IMR-90 (cell line): ENCODE data around the gene UBR4. TPM values are rescaled to one million over a fixed set of nuclear protein-coding genes. Genes with fewer than 3 reads are reported as not detected.

Experiments
- ATAC-seq: fragments of 200-7000 bp; cut with Tn5 transposase; 2 replicates; pipeline ENCODE4 v1.9.1; 2020; ENCODE audit warnings: low read depth, mild to moderate bottlenecking, moderate library complexity
- BruUV-seq: library from RNA; stranded (reverse); fragments of 400-500 nt; replicated peaks from 2 replicates; lab custom pipeline; 2021; lab: Mats Ljungman, UMichigan
- CTCF ChIA-PET: fragments of 300-600 bp; formaldehyde crosslinking; extraction: SDS; loops from one replicate; lab custom pipeline; 2021; ENCODE audit warnings: antibody characterized with exemption; lab: Yijun Ruan, JAX
- POLR2A ChIA-PET: fragments of 300-600 bp; sonication (Branson Sonifier 250); formaldehyde crosslinking; loops from one replicate; lab custom pipeline; 2022; ENCODE audit warnings: antibody characterized with exemption; ENCODE audit not compliant: unreplicated experiment; lab: Charles Lee
- DNase-seq: peaks from one replicate; pipeline ENCODE4 v3.0.0; 2013
- H2AFZ ChIP-seq: replicated peaks from 2 replicates; pipeline ENCODE3; 2013; ENCODE audit warnings: low read length, mild to moderate bottlenecking; ENCODE audit not compliant: poor library complexity
- H2AK5ac ChIP-seq: 2 replicates; pipeline ENCODE4 v1.6.1; 2013; ENCODE audit warnings: low read depth, low read length, inconsistent platforms
- H2AK9ac ChIP-seq: replicated peaks from 2 replicates; pipeline ENCODE3; 2013; ENCODE audit warnings: mild to moderate bottlenecking, low read depth, low read length, moderate library complexity; ENCODE audit not compliant: poor library complexity
- H2BK120ac ChIP-seq: 2 replicates; pipeline ENCODE4 v1.6.1; 2013; ENCODE audit warnings: low read depth, low read length, inconsistent platforms
- H2BK15ac ChIP-seq: 3 replicates; pipeline ENCODE4 v1.6.1; 2013; ENCODE audit warnings: low read depth, low read length, inconsistent platforms
- H2BK20ac ChIP-seq: 2 replicates; pipeline ENCODE4 v1.6.1; 2013; ENCODE audit warnings: low read depth, mild to moderate bottlenecking, inconsistent platforms, low read length, moderate library complexity
- H2BK5ac ChIP-seq: 2 replicates; pipeline ENCODE4 v1.6.1; 2013; ENCODE audit warnings: mild to moderate bottlenecking, low read depth, low read length, inconsistent platforms; ENCODE audit not compliant: poor library complexity, severe bottlenecking
- H3K14ac ChIP-seq: replicated peaks from 2 replicates; pipeline ENCODE4 v1.6.1; 2013; ENCODE audit warnings: low read depth, low read length, inconsistent platforms
- H3K18ac ChIP-seq: 2 replicates; pipeline ENCODE4 v1.6.1; 2013; ENCODE audit warnings: low read depth, low read length, control low read depth
- H3K23ac ChIP-seq: 2 replicates; pipeline ENCODE4 v1.6.1; 2013; ENCODE audit warnings: low read depth, low read length, inconsistent platforms
- H3K27ac ChIP-seq: 2 replicates; pipeline ENCODE4 v1.5.1; 2013; ENCODE audit warnings: mild to moderate bottlenecking, control low read depth, low read length; ENCODE audit not compliant: insufficient read depth
- H3K27me3 ChIP-seq: 2 replicates; pipeline ENCODE4 v1.6.1; 2013; ENCODE audit warnings: low read length; ENCODE audit not compliant: control insufficient read depth, insufficient read depth
- H3K36me3 ChIP-seq: 2 replicates; pipeline ENCODE4 v1.6.1; 2013; ENCODE audit warnings: low read length, mixed read lengths; ENCODE audit not compliant: control insufficient read depth, insufficient read depth
- H3K4ac ChIP-seq: 2 replicates; pipeline ENCODE4 v1.6.1; 2013; ENCODE audit warnings: low read depth, low read length, inconsistent platforms
- H3K4me1 ChIP-seq: 2 replicates; pipeline ENCODE4 v1.6.1; 2013; ENCODE audit warnings: low read length, mixed read lengths; ENCODE audit not compliant: control insufficient read depth, insufficient read depth
- H3K4me2 ChIP-seq: 2 replicates; pipeline ENCODE4 v1.6.1; 2013; ENCODE audit warnings: low read depth, mild to moderate bottlenecking, control low read depth, low read length, moderate library complexity
- H3K4me3 ChIP-seq: 2 replicates; pipeline ENCODE4 v1.5.1; 2013; ENCODE audit warnings: low read depth, mild to moderate bottlenecking, control low read depth, low read length, moderate library complexity; ENCODE audit not compliant: insufficient read depth
- H3K56ac ChIP-seq: 2 replicates; pipeline ENCODE4 v1.6.1; 2013; ENCODE audit warnings: low read length, inconsistent platforms; ENCODE audit not compliant: insufficient read depth; ENCODE audit errors: extremely low read depth
- H3K79me1 ChIP-seq, 2 experiments: 2 replicates each; pipeline ENCODE4 v1.6.1; 2013; ENCODE audit warnings: low read length in 2 of 2, inconsistent platforms in 1 of 2, low read depth in 1 of 2
- H3K9ac ChIP-seq: 2 replicates; pipeline ENCODE4 v1.6.1; 2013; ENCODE audit warnings: low read depth, low read length, control low read depth
- H3K9me1 ChIP-seq: 2 replicates; pipeline ENCODE4 v1.6.1; 2013; ENCODE audit warnings: low read length, inconsistent platforms; ENCODE audit not compliant: insufficient read depth
- H3K9me3 ChIP-seq: 2 replicates; pipeline ENCODE4 v1.6.1; 2013; ENCODE audit warnings: low read length; ENCODE audit not compliant: control insufficient read depth, insufficient read depth
- H4K20me1 ChIP-seq: 2 replicates; pipeline ENCODE4 v1.6.1; 2013; ENCODE audit warnings: low read length, inconsistent platforms; ENCODE audit not compliant: insufficient read depth
- H4K5ac ChIP-seq: 2 replicates; pipeline ENCODE4 v1.6.1; 2013; ENCODE audit warnings: mild to moderate bottlenecking, low read depth, low read length, control low read depth
- H4K8ac ChIP-seq, 2 experiments: 2 replicates each; pipeline ENCODE4 v1.6.1; 2013; ENCODE audit warnings: low read depth in 2 of 2, low read length in 2 of 2, control low read depth in 1 of 2, inconsistent platforms in 1 of 2
- H4K91ac ChIP-seq: 2 replicates; pipeline ENCODE4 v1.6.1; 2013; ENCODE audit warnings: low read depth, low read length, inconsistent platforms; ENCODE audit not compliant: insufficient read depth
- CHD1 ChIP-seq: IDR thresholded peaks from 2 replicates; pipeline ENCODE4 v1.6.1; 2012; ENCODE audit warnings: low read depth, low read length, improper control_type of control experiment
- MAFK ChIP-seq: IDR thresholded peaks from 2 replicates; pipeline ENCODE4 v1.6.1; 2012; ENCODE audit warnings: low read depth, low read length, improper control_type of control experiment
- WGBS, 2 experiments: methylation state at CpG; one replicate each; pipeline versions ENCODE4 v1.1.5 to v1.1.7; 2013; ENCODE audit warnings: missing lambda C conversion rate in 2 of 2; ENCODE audit not compliant: insufficient read length in 1 of 2; ENCODE audit errors: extremely low coverage in 2 of 2; 5-methylcytosine and 5-hydroxymethylcytosine counted together
- dilution Hi-C: fragments of 300-500 bp; cut with HindIII; formaldehyde crosslinking; loops from one replicate; pipeline ENCODE4 v1.14.3; 2018; ENCODE audit warnings: low sequenced_read_pairs; ENCODE audit not compliant: unreplicated experiment
- in situ Hi-C: fragments of 300-500 bp; cut with MboI; formaldehyde crosslinking; loops from 3 replicates; pipeline ENCODE4 v1.14.3; 2019; ENCODE audit warnings: low sequenced_read_pairs, inconsistent platforms, mixed read lengths
- intact Hi-C: fragments of 100-400 bp; cut with micrococcal nuclease; formaldehyde crosslinking; loops from 2 replicates; pipeline ENCODE4 v1.10.0; 2022
- polyA plus RNA-seq, 3 experiments: library from polyadenylated mRNA; depleted of rRNA; stranded (reverse); fragments of >200 nt; gene quantifications; 2 replicates each; pipeline ENCODE4 v1.2.3, GENCODE V29; 2012; ENCODE audit warnings: low replicate concordance in 1 of 3
- total RNA-seq: library from RNA; depleted of rRNA; stranded (reverse); fragments of >200 nt; gene quantifications from 2 replicates; pipeline ENCODE4 v1.2.3, GENCODE V29; 2012

The UBR4 gene
- total and polyA plus RNA-seq, 2 of the 4 experiments (the other 2 are of a cell fraction): 87.8 to 121 TPM

DNA sequence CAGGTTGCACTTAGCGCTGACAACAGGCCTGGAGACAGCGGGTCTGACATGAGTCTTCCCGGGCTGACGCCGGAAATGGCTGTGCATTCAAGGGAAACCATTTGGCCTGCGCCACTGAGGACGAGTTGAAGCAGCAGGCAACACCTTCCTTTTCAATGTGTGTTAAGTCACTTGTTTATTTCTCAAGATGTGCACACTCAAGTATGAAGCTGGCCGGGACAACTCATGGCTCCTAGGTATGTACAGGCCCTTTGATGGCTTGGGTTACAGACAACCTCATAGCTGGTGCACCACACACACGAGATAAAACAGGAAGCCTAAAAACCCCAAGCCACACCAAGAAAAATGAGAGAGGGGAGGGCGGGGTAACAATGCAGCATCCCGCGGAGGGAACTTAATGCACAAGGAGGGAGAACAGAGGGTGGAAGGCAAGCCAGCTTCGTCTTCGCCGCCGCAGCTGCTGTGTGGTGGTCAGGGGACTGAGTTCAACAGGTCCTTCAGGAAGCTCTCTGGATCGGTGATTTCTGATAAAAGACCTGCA lies 135.6 kb downstream of the UBR4 start:
- in situ Hi-C loops (no loop called here), dilution Hi-C loops (no loop called here), intact Hi-C loops (loop anchor here (5.0 kb wide), 1 partner anchor 122 kb away; no protein-coding TSS in a partner anchor)
- ChIA-PET POLR2A (no interaction called here), CTCF (interaction anchor here (1.1 kb wide), 1 partner anchor 167 kb away, joined by 3 read pairs; no protein-coding TSS in a partner anchor)
- Histone ChIP-seq H3K18ac (no peak overlapping the region), H2AFZ (peak overlapping the region; percentile 32), H2BK15ac (no peak overlapping the region), H4K5ac (no peak overlapping the region), H2BK5ac (no peak overlapping the region), H3K14ac (no peak overlapping the region), H4K91ac (no peak overlapping the region), H2BK120ac (no peak overlapping the region), H3K4me1 (no peaks in the 10 kb centered on the region), H3K27me3 (no peaks in the 10 kb centered on the region), H4K8ac (no peak overlapping the region), H3K4ac (no peak overlapping the region), H2AK9ac (peak overlapping the region; percentile 76), H3K56ac (no peak overlapping the region), H3K9me3 (no peaks in the 10 kb centered on the region), H3K4me3 (no peak overlapping the region), H4K20me1 (peaks cover 7% of the 10 kb centered on the region), H3K27ac (no peak overlapping the region), H3K9ac (no peak overlapping the region), H2BK20ac (no peak overlapping the region), H3K9me1 (peaks cover 2% of the 10 kb centered on the region; the same call in 1 of the 2 replicates), H3K79me1 (peaks cover 15% of the 10 kb centered on the region in 2 experiments), H3K36me3 (peaks cover 65% of the 10 kb centered on the region), H2AK5ac (no peak overlapping the region), H3K23ac (no peak overlapping the region), H3K4me2 (no peak overlapping the region)
- TF ChIP-seq MAFK (no peak), CHD1 (no peak)
- no peak for ATAC-seq
- BruUV-seq: no TSS peak
- no peak for DNase-seq
- WGBS, 2 experiments: 87% methylated on average over 8 of the region's 17 CpGs; no CpG with 5 or more reads in 1 of the 2 experiments
